Urinary bladder (tissue), 4 donors: Measurements from ENCODE around the gene TOP3A. TPM values are rescaled to one million over a fixed set of nuclear protein-coding genes. Genes with fewer than 3 reads are reported as not detected.

ENCODE experiments used
- DNase-seq: peaks from one replicate; pipeline ENCODE4 v3.0.0-alpha.2; 2015; ENCODE audit errors: extremely low spot score
- H3K27ac ChIP-seq: one replicate; pipeline ENCODE4 v1.5.1; 2013; ENCODE audit warnings: low read depth, mild to moderate bottlenecking, moderate library complexity
- H3K36me3 ChIP-seq: one replicate; pipeline ENCODE4 v1.6.1; 2013; ENCODE audit warnings: mild to moderate bottlenecking, moderate library complexity; ENCODE audit not compliant: insufficient read depth
- H3K4me1 ChIP-seq: one replicate; pipeline ENCODE4 v1.6.1; 2013; ENCODE audit warnings: mild to moderate bottlenecking, moderate library complexity; ENCODE audit not compliant: insufficient read depth
- H3K4me3 ChIP-seq: one replicate; pipeline ENCODE4 v1.5.1; 2013; ENCODE audit warnings: low read depth, low read length
- WGBS: extraction: QIAGEN DNeasy Blood & Tissue Kit; methylation state at CpG from one replicate; pipeline ENCODE4 v1.1.7; 2013; 5-methylcytosine and 5-hydroxymethylcytosine counted together
- polyA plus RNA-seq: library from polyadenylated mRNA; stranded (reverse); fragments of 200-250 nt; gene quantifications from one replicate; pipeline ENCODE4 v1.2.3, GENCODE V29; 2013
- total RNA-seq: library from RNA; depleted of rRNA; stranded (reverse); fragments of >200 nt; gene quantifications from one replicate; pipeline ENCODE4 v1.2.3, GENCODE V29; 2014
- donor health status: healthy with polysubstance abuse.
- donor health status: healthy.

The TOP3A gene
- total and polyA plus RNA-seq, 2 donors: 15.8 to 27.4 TPM

GRCh38 chr17:18224053-18224386 is 90.8 kb downstream of the TOP3A start:
- no peaks in the 10 kb centered on the region for H3K36me3 ChIP-seq
- no peak for DNase-seq
- H3K4me3 ChIP-seq: no peak overlapping the region
- 83% methylated on average over 4 of the region's 4 CpGs for WGBS
- no peak overlapping the region for H3K27ac ChIP-seq
- no peaks in the 10 kb centered on the region for H3K4me1 ChIP-seq

Other genes with a start within 250 kb of the TOP3A start
- 20.3 TPM for gene DRG2, start 227.0 kb downstream of the TOP3A start, total RNA-seq
- gene DRG2, start 227.0 kb downstream of the TOP3A start, polyA plus RNA-seq: 35.9 TPM
- gene MYO15A, start 206.2 kb downstream of the TOP3A start, total RNA-seq: 1.2 TPM
- 1.4 TPM for gene MYO15A, start 206.2 kb downstream of the TOP3A start, polyA plus RNA-seq
- gene ALKBH5, start 131.2 kb downstream of the TOP3A start, total RNA-seq: 62.6 TPM
- 83.8 TPM for gene ALKBH5, start 131.2 kb downstream of the TOP3A start, polyA plus RNA-seq
- gene LLGL1, start 89.4 kb downstream of the TOP3A start, total RNA-seq: 25.6 TPM
- gene LLGL1, start 89.4 kb downstream of the TOP3A start, polyA plus RNA-seq: 24.5 TPM
- 87.2 TPM for gene FLII, start 56.3 kb downstream of the TOP3A start, total RNA-seq
- 249 TPM for gene FLII, start 56.3 kb downstream of the TOP3A start, polyA plus RNA-seq
- gene MIEF2, start 54.3 kb downstream of the TOP3A start, total RNA-seq: 11.7 TPM
- 13.7 TPM for gene MIEF2, start 54.3 kb downstream of the TOP3A start, polyA plus RNA-seq
- 10.0 TPM for gene SMCR8, start 299 bp upstream of the TOP3A start, total RNA-seq
- 10.0 TPM for gene SMCR8, start 299 bp upstream of the TOP3A start, polyA plus RNA-seq
- 11.5 TPM for gene SHMT1, start 48.6 kb upstream of the TOP3A start, total RNA-seq
- 22.6 TPM for gene SHMT1, start 48.6 kb upstream of the TOP3A start, polyA plus RNA-seq
- gene EVPLL, start 62.8 kb upstream of the TOP3A start, total RNA-seq: 0.90 TPM
- 0.84 TPM for gene EVPLL, start 62.8 kb upstream of the TOP3A start, polyA plus RNA-seq
- not detected for gene LGALS9C, start 161.8 kb upstream of the TOP3A start, total RNA-seq
- gene LGALS9C, start 161.8 kb upstream of the TOP3A start, polyA plus RNA-seq: 0.03 TPM